GM12878 (cell line): ENCODE measurements around the gene ZMIZ2. TPM values are rescaled to one million over a fixed set of nuclear protein-coding genes. Genes with fewer than 3 reads are reported as not detected.

Experiments
- ATAC-seq: fragments of 200-7000 bp; cut with Tn5 transposase; 3 replicates; pipeline ENCODE4 v1.9.1; 2020; ENCODE audit warnings: mild to moderate bottlenecking, moderate library complexity
- BruUV-seq: library from RNA; stranded (reverse); fragments of 400-500 nt; replicated peaks from 2 replicates; lab custom pipeline; 2021; lab: Mats Ljungman, UMichigan
- CTCF ChIA-PET: fragments of 300-600 bp; sonication (Branson Sonifier 250); formaldehyde crosslinking; extraction: SDS; loops from one replicate; lab custom pipeline; 2021; ENCODE audit warnings: inconsistent platforms; lab: Yijun Ruan, JAX
- POLR2A ChIA-PET: fragments of 350-600 bp; formaldehyde crosslinking; extraction: SDS; loops from one replicate; lab custom pipeline; 2021; ENCODE audit warnings: inconsistent platforms; lab: Charles Lee
- RAD21 ChIA-PET: fragments of 300-600 bp; sonication (Branson Sonifier 250); formaldehyde crosslinking; loops from one replicate; lab custom pipeline; 2023; ENCODE audit warnings: antibody characterized with exemption; ENCODE audit not compliant: unreplicated experiment; lab: Charles Lee
- SMC1A ChIA-PET: fragments of 300-600 bp; sonication (Branson Sonifier 250); formaldehyde crosslinking; loops from one replicate; lab custom pipeline; 2023; ENCODE audit not compliant: unreplicated experiment, uncharacterized antibody; lab: Charles Lee
- DNase-seq: peaks from one replicate; pipeline ENCODE4 v3.0.0-alpha.2; 2011; ENCODE audit warnings: low read depth, low spot score
- FAIRE-seq: peaks from 3 replicates; lab custom pipeline; 2011; peaks lifted over from hg19 to GRCh38; lab: Jason Lieb, UNC
- H2AFZ ChIP-seq: 2 replicates; pipeline ENCODE4 v1.6.0; 2011; ENCODE audit warnings: low read depth, low read length, control low read depth; ENCODE audit not compliant: control insufficient read depth
- H3K27ac ChIP-seq: 2 replicates; pipeline ENCODE4 v1.5.1; 2011; ENCODE audit warnings: control low read depth; ENCODE audit not compliant: control insufficient read depth, insufficient read depth
- H3K27me3 ChIP-seq, 2 experiments: replicated peaks in 1 of 2; 2 replicates each; pipeline versions ENCODE4 v1.6.0 to v1.6.1; 2011; ENCODE audit warnings: low read length in 1 of 2; ENCODE audit not compliant: control insufficient read depth in 2 of 2, insufficient read depth in 2 of 2
- H3K36me3 ChIP-seq, 2 experiments: 2 replicates each; pipeline ENCODE4 v1.5.1; 2011; ENCODE audit warnings: low read length in 1 of 2; ENCODE audit not compliant: control insufficient read depth in 2 of 2, insufficient read depth in 2 of 2
- H3K4me1 ChIP-seq: 2 replicates; pipeline ENCODE4 v1.6.1; 2011; ENCODE audit warnings: mild to moderate bottlenecking, low read length, moderate library complexity, mixed read lengths; ENCODE audit not compliant: control insufficient read depth, insufficient read depth
- H3K4me2 ChIP-seq: 2 replicates; pipeline ENCODE4 v1.6.0; 2011; ENCODE audit warnings: control low read depth; ENCODE audit not compliant: control insufficient read depth, insufficient read depth
- H3K4me3 ChIP-seq: fragments of 200-600 bp; sonication (generic); 2 replicates; pipeline ENCODE4 v1.5.1; 2016
- H3K79me2 ChIP-seq: 2 replicates; pipeline ENCODE4 v1.6.0; 2011; ENCODE audit warnings: low read length; ENCODE audit not compliant: control insufficient read depth, insufficient read depth
- H3K9ac ChIP-seq: 2 replicates; pipeline ENCODE4 v1.8.0; 2011; ENCODE audit warnings: low read length, control low read depth, mixed read lengths; ENCODE audit not compliant: control insufficient read depth, insufficient read depth
- H3K9me3 ChIP-seq: replicated peaks from 3 replicates; pipeline ENCODE4 v1.5.1; 2011; ENCODE audit warnings: mild to moderate bottlenecking, low read length; ENCODE audit not compliant: control insufficient read depth, insufficient read depth
- H4K20me1 ChIP-seq: 2 replicates; pipeline ENCODE4 v1.6.0; 2011; ENCODE audit not compliant: control insufficient read depth, insufficient read depth
- CUX1 ChIP-seq: IDR thresholded peaks from 2 replicates; pipeline ENCODE4 v1.6.1; 2012; ENCODE audit warnings: improper control_type of control experiment, low read depth, low read length; ENCODE audit not compliant: insufficient replicate concordance
- FOXM1 ChIP-seq: IDR thresholded peaks from 2 replicates; pipeline ENCODE4 v1.6.1; 2012; ENCODE audit warnings: low read depth, mild to moderate bottlenecking, inconsistent platforms, low read length, moderate library complexity
- HDAC6 ChIP-seq: fragments of 200-600 bp; sonication (generic); IDR thresholded peaks from one replicate; pipeline ENCODE4 v1.8.0; 2017; ENCODE audit warnings: antibody characterized with exemption; ENCODE audit not compliant: unreplicated experiment
- IRF4 ChIP-seq: IDR thresholded peaks from 2 replicates; pipeline ENCODE4 v1.6.1; 2011; ENCODE audit warnings: low read depth, low read length
- JUNB ChIP-seq: IDR thresholded peaks from 2 replicates; pipeline ENCODE4 v1.6.1; 2016; ENCODE audit warnings: antibody characterized with exemption, mild to moderate bottlenecking
- LARP7 ChIP-seq: fragments of 450-650 bp; IDR thresholded peaks from 2 replicates; pipeline ENCODE4 v1.6.1; 2017; ENCODE audit warnings: mild to moderate bottlenecking
- YY1 ChIP-seq: IDR thresholded peaks from 2 replicates; pipeline ENCODE4 v1.6.1; 2011; ENCODE audit warnings: low read depth, mild to moderate bottlenecking, low read length
- ZBED1 ChIP-seq: IDR thresholded peaks from 2 replicates; pipeline ENCODE4 v1.6.1; 2016; ENCODE audit warnings: borderline replicate concordance
- WGBS: methylation state at CpG from one replicate; pipeline ENCODE4 v1.1.6; 2016; ENCODE audit warnings: low lambda C conversion rate; ENCODE audit not compliant: insufficient replicate concordance, insufficient coverage; ENCODE audit errors: missing lambda C conversion rate; 5-methylcytosine and 5-hydroxymethylcytosine counted together
- in situ Hi-C: fragments of 300-500 bp; cut with MboI; formaldehyde crosslinking; loops from 9 replicates; pipeline ENCODE4 v1.14.3; 2018; ENCODE audit warnings: mixed read lengths
- intact Hi-C: fragments of 100-400 bp; cut with micrococcal nuclease; formaldehyde crosslinking; loops from one replicate; pipeline ENCODE4 v1.14.2; 2022; ENCODE audit not compliant: unreplicated experiment
- polyA plus RNA-seq, 11 experiments: library from polyadenylated mRNA; depleted of rRNA in 4 of 11; unstranded in 6 of 11; stranded (reverse) in 5 of 11; fragments of >200 nt; fragmentation: Nextera tagmentation in 4 of 11; fragmentation: Illumina TruSeq in 1 of 11; extraction: Ambion mirVana in 4 of 11; extraction: Trizol in 1 of 11; gene quantifications; 1 replicate in 1 of 11; 2 replicates in 10 of 11; pipeline versions ENCODE4 v1.2.1 to v1.2.3, GENCODE V29; 2011 to 2016; ENCODE audit warnings: inconsistent platforms in 2 of 11, missing spikeins in 2 of 11, low read depth in 1 of 11
- total RNA-seq, 4 experiments: library from RNA; depleted of rRNA in 3 of 4; stranded (reverse); fragments of >200 nt in 3 of 4; fragmentation: Illumina TruSeq in 1 of 4; extraction: Trizol in 1 of 4; gene quantifications; 2 replicates each; pipeline versions ENCODE4 v1.2.1 to v1.2.3, GENCODE V29; 2013 to 2021
- TF ChIP-seq, protein P1 (sequence below): fragments of 450-650 bp; IDR thresholded peaks from 2 replicates; pipeline ENCODE4 v1.6.1; 2017; ENCODE audit warnings: mild to moderate bottlenecking, moderate library complexity

The ZMIZ2 gene
- total and polyA plus RNA-seq, 10 of the 15 experiments (the other 5 are each of a cell fraction or from before 2014, with no cell fraction given) = 0.71 to 158 (median 17.0) TPM

- BruUV-seq = no TSS peak
- no peaks in the 10 kb centered on the region for H3K9me3 ChIP-seq
- no peak overlapping the region for H3K4me2 ChIP-seq
- ChIA-PET RAD21 (no interaction called here), CTCF (no interaction called here), POLR2A (interaction anchor here (0.5 kb wide), 1 partner anchor 669 kb away, joined by 3 read pairs; no protein-coding TSS in a partner anchor), SMC1A (no interaction called here)
- peaks cover 6% of the 10 kb centered on the region; the same call in 1 of the 2 replicates for H4K20me1 ChIP-seq
- 87% methylated on average over 7 of the region's 7 CpGs for WGBS
- FAIRE-seq (no peak), DNase-seq (no peak), ATAC-seq (no peak)
- TF ChIP-seq YY1 = no peak
- peaks cover 38% of the 10 kb centered on the region for H3K79me2 ChIP-seq
- H3K27me3 ChIP-seq = no peaks in the 10 kb centered on the region
- no peak overlapping the region for H2AFZ ChIP-seq
- peaks cover 14% of the 10 kb centered on the region for H3K4me1 ChIP-seq
- intact Hi-C loops = no loop called here
- no peak overlapping the region for H3K27ac ChIP-seq
- H3K36me3 ChIP-seq = peaks cover 17 to 30% of the 10 kb centered on the region in 2 experiments
- in situ Hi-C loops = no loop called here
- H3K9ac ChIP-seq = no peak overlapping the region
- H3K4me3 ChIP-seq = no peak overlapping the region
These were observed 9.1 kb downstream of the ZMIZ2 start for GRCh38 chr7:44757739-44758138.

GRCh38 chr7:44759246-44759645, 10.6 kb downstream of the ZMIZ2 start:
- Histone ChIP-seq H3K79me2 (peaks cover 23% of the 10 kb centered on the region), H3K27me3 (no peaks in the 10 kb centered on the region), H3K9me3 (no peaks in the 10 kb centered on the region), H3K36me3 (peaks cover 18 to 40% of the 10 kb centered on the region in 2 experiments), H2AFZ (no peak overlapping the region), H3K9ac (no peak overlapping the region), H3K4me2 (no peak overlapping the region), H3K27ac (no peak overlapping the region), H3K4me3 (no peak overlapping the region), H4K20me1 (peaks cover 6% of the 10 kb centered on the region; the same call in 1 of the 2 replicates), H3K4me1 (peaks cover 7% of the 10 kb centered on the region)
- DNase-seq = no peak
- intact Hi-C loops = no loop called here
- CTCF ChIA-PET = no interaction called here
- POLR2A ChIA-PET = no interaction called here
- in situ Hi-C loops = no loop called here
- BruUV-seq = no TSS peak
- SMC1A ChIA-PET = interaction anchor here (0.6 kb wide), 1 partner anchor 8 kb away, joined by 3 read pairs; no protein-coding TSS in a partner anchor
- WGBS = 100% methylated on average over 8 of the region's 9 CpGs
- RAD21 ChIA-PET = no interaction called here
- no peak for FAIRE-seq
- ATAC-seq = no peak
- no peak for TF ChIP-seq JUNB
- TF ChIP-seq, protein P1, sequence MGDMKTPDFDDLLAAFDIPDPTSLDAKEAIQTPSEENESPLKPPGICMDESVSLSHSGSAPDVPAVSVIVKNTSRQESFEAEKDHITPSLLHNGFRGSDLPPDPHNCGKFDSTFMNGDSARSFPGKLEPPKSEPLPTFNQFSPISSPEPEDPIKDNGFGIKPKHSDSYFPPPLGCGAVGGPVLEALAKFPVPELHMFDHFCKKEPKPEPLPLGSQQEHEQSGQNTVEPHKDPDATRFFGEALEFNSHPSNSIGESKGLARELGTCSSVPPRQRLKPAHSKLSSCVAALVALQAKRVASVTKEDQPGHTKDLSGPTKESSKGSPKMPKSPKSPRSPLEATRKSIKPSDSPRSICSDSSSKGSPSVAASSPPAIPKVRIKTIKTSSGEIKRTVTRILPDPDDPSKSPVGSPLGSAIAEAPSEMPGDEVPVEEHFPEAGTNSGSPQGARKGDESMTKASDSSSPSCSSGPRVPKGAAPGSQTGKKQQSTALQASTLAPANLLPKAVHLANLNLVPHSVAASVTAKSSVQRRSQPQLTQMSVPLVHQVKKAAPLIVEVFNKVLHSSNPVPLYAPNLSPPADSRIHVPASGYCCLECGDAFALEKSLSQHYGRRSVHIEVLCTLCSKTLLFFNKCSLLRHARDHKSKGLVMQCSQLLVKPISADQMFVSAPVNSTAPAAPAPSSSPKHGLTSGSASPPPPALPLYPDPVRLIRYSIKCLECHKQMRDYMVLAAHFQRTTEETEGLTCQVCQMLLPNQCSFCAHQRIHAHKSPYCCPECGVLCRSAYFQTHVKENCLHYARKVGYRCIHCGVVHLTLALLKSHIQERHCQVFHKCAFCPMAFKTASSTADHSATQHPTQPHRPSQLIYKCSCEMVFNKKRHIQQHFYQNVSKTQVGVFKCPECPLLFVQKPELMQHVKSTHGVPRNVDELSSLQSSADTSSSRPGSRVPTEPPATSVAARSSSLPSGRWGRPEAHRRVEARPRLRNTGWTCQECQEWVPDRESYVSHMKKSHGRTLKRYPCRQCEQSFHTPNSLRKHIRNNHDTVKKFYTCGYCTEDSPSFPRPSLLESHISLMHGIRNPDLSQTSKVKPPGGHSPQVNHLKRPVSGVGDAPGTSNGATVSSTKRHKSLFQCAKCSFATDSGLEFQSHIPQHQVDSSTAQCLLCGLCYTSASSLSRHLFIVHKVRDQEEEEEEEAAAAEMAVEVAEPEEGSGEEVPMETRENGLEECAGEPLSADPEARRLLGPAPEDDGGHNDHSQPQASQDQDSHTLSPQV = no peak
- TF ChIP-seq IRF4 = no peak
- TF ChIP-seq LARP7 = no peak
- no peak for TF ChIP-seq ZBED1
- no peak for TF ChIP-seq CUX1
- no peak for TF ChIP-seq FOXM1
- no peak for TF ChIP-seq HDAC6
